HG02623 (cell line): ENCODE data around the gene PASK.
"Not testable (repeated sequence)": the region's sequence is repeated elsewhere in the genome, so short reads cannot be mapped to it uniquely, and the experiment has no call there.

Experiments used
- ATAC-seq: cut with Tn5 transposase; IDR thresholded peaks from one replicate; pipeline ENCODE4 v1.9.1; 2021; ENCODE audit warnings: moderate library complexity; ENCODE audit not compliant: unreplicated experiment

The PASK gene

DNA sequence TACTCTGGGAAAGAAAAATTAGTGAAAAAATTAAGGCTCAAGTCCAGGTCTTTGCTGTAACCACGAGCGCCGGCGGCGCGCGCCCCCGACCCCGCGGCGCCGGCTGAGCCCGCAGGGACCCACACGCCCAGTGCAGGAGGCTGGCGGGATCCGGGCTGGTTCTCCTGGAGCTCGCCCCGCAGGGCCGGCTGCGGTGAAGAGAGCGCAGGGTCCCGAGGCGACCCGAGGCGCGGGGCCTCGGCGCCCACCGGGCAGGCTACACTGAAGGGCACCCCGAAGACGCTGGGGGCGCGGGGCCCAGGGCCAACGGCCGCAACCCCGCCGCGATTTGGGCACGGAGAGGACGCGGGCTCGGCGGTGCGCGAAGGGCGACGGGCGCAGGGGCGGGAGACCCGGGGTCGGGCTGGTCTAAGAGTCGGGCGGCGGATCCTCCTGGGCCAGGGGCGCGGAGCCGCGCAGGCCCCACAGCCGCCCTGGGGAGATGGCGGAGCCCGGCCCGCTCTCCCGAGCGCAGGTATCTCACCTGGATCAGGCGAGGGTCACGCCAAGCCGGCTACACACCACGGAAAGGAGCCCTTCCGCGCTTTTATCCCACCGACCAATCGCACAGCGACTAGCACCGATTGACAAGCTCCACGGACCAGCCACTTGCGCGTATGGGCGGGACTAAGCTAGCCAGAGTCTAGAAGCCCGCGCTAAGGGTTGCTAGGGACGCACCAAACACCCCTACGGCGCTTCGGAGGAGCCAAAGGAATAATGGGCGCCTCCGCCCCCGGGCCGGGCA, at the start of gene PASK:
PASK (minus strand) TSS at position 582 of the 784 bp plus-strand sequence. CDS start 6,440 bp downstream, outside the sequence.
- ATAC-seq: peak; percentile 62

DNA sequence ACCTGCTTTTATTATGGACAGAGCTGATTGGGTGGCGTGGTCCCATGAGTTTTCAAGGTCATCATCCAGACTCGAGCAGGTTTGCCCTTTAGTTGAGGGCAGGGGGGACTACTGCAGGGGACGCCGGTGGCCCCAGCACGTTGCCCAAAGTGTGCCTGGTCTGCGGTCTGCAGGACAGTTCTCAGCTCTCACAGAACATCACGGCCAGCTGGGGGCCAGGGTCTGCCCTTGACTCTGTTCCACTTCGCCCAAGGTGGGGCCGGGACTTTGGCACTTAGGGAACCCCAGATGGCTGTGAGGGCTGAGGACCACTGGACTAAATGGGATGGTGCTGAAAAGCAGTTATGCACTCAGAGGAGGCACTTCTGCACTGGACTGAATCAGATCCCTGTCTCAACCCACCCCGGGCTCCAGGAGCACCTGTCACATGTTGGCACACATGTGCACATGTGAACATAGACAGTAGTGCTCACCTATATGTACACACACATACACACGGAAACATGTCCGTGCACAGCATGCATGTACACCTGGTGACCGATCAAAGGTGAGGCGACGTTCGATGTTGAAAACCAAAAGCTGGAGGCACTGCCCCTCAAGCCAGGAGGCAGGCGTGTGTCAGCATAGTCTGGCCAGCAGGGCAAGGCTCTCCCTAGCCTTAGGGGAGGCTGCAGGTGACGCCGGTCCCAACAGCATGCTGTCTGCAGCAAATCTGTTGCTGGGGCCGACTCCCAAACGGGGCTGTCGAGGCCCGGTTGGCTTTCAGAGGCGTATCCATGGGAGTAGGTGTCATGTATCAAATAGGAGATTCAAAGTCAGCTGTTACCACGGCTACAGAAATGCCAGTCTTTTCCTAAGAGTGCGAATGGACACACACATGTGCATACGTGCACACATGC, 49.4 kb upstream of the PASK start:
- no peak for ATAC-seq

DNA sequence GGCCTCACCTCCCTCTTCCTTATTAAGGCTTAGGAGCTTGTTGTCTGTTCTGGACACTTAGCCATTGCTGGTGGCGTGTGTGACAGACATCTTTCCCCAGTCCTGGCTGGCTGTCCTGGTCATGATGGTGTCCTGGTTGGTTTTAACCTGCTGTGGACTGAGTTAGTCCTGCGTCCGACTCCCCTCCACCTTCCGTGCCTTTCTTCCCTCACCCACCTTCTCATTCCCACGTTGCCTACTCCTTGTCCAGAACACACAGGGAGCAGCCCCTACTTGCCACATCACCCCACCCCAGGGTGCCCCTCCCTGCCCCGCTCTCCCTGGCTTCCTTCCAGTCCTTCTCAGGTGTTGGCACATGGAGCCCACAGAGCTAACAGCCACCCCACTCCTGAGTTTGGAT, 48.7 kb upstream of the PASK start:
- no peak for ATAC-seq

DNA sequence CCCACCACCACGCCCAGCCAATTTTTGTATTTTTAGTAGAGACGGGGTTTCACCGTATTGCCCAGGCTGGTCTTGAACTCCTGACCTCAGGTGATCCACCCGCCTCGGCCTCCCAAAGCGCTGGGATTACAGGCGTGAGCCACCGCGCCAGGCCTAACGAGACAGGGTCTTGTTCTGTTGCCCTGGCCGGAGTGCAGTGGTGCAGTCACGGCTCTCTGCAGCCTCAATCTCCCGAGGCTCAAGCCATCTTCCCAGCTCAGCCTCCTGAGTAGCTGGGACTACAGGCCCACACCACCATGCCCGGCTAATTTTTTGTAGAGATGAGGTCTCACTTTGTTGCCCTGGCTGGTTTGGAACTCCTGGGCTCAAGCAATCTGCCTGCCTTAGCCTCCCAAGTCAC, 48.0 kb upstream of the PASK start:
- not testable (repeated sequence) for ATAC-seq

DNA sequence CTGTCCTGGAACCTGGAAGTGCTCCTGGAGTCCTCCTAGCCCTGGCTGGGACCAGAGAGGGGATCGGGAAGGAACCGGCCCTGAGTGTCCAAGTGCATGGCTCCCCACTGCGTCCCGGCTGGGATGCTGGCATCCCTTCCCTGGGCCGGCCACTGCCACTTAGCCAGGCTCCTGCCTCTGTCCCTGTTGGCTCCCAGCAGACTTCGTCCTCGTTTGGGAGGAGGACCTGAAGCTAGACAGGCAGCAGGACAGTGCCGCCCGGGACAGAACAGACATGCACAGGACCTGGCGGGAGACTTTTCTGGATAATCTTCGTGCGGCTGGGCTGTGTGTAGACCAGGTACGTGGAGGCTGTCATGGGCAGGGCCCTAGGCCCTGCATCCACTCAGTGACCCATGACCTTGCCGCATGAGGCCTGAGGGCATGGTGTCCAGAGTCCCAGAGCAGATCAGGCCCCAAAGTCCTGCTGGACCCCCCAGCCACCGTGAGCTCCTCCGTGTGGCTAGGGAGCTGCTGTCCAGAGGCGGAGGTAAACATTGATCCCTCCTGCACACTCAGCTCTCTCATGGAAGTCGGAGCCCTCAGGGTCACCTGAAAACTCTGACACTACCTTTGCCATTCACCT, 46.3 kb upstream of the PASK start:
- ATAC-seq: no peak

DNA sequence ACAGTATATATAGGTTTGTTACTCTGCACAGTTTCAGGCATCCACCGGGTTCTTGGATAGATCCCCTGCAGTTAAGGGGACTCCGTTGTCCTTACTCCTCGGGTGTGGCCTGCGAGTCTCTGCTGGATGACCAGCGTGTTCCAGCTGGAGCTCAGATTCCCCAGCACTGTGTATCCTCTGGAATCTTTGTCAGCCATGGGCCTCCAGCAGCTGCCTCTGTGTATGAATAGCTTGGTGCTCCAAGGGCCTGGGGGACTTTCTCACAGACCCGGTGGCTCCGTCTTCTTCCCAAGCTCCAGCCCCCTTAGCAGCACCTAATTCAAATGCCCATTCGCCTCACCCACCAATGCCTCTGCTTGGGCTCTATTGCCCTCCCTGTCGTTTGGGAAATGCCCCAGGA, 45.5 kb upstream of the PASK start:
- no peak for ATAC-seq

DNA sequence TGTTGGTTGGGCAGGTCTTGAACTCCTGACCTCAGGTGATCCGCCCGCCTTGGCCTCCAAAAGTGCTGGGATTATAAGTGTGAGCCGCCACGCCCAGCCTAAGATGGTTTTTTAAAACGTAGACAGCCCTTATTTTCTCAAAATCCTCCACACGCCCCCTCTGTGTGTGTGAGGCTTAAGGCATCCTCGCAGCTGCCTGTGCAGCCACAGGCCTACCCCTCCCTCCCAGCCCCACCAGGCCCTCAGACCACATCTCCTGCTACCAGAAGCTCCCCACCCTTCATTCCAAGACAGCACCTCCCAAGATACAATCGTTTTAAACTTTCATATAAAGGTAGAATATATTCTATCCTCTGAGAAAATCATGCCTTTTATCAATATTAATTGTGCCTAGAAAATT, 44.0 kb upstream of the PASK start:
- no peak for ATAC-seq

DNA sequence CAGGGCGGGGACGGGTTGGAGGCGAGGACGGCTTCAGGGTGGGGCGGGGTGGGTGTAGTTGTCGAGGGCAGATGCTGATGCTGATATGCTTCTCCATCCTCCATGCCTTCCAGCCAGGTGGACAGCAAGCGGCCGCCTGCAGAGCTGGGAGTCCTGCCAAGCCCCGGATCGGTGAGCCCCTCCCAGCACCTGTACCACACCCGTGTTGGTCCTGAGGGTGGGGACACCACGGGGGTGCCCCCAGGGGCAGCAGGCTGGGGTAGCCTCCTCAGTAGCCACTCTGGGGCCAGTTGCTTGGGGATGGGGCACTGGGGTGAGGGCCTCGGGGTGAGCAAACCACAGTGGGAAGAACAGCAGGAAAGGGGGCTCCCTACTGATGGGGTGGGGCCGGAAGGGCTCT, 41.8 kb upstream of the PASK start:
- no peak for ATAC-seq

DNA sequence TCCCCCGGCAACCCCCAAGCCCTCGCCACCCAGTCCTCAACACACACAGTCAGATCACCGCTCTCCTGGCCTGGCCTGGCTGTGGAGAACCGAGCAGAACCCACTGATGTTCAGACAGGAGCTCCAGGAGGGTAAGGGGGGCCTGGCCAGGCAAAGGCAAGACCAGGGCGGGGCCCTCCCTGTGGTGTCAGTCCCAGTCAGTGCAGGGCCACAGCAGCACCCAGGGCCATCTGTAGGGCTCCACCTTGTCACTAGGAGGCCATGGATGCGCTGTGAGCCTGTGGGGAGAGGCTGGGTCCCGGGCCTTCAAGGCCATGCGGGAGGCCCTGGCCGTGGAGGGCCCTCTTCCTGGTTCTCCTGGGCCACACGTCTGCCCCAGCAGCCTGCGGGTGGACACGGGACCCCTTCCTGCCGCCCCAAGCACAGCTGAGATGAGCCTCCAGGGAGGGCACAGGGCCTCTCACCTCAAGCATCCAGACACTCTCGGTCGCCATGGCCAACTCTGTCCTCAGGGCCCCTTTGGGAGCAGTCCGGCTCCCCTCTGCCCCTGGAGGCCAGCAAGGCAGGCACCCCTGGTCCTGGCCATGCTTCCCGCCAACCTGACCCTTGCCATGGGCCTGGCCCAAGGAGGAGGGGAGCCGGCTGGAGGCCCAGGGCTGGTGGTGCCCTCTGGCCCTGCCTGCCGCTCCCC, 41.2 kb upstream of the PASK start:
- no peak for ATAC-seq

DNA sequence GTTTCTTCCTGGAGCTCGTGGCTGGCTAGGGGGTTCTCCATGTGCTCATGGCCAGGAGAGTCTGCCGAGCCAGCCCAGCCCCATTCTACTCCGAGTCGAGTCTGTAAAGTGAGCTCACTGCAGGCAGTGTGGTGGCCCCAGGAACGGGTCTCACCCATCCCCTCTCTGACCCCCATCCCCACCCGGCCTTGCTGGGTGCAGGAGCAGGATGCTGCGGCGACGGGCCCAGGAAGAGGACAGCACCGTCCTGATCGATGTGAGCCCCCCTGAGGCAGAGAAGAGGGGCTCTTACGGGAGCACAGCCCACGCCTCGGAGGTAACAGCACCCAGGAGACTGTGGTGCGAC, 40.6 kb upstream of the PASK start:
- no peak for ATAC-seq

DNA sequence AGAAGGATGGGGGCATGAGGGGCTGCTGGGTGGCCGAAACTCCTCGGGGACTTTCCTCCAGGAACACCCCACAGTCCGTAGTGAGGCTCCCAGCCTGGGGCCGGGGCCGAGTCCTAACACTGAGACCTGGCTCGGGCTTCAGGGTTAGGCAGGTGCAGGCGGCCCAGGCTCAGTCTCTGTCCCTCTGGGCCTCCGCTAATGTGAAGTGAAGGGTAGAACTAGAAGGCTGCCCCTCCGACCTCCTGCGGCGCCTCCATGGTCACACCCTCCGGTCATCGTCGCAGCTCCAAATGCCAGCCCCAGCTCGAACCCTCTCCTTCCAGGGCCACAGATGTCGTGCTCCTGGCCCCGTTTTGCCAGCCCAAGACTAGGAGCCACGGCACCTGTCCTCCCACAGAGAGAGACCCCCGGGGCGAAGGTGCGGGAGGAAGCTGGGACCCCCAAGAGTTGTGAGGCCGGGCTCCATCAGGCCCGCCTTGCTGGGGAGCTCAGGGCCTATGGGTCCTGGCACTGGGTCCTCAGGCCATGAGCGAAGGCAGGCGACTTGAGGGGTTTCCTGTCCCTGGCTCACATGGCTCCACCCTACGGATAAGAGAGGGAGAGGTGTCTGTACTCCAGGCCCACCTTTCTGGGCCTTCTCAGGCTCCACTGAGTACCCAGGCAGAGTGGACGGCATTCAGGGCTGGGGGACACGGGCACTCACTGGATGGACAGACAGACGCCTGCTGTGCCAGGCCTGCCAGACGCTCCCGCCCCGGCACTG, 40.0 kb upstream of the PASK start:
- no peak for ATAC-seq

DNA sequence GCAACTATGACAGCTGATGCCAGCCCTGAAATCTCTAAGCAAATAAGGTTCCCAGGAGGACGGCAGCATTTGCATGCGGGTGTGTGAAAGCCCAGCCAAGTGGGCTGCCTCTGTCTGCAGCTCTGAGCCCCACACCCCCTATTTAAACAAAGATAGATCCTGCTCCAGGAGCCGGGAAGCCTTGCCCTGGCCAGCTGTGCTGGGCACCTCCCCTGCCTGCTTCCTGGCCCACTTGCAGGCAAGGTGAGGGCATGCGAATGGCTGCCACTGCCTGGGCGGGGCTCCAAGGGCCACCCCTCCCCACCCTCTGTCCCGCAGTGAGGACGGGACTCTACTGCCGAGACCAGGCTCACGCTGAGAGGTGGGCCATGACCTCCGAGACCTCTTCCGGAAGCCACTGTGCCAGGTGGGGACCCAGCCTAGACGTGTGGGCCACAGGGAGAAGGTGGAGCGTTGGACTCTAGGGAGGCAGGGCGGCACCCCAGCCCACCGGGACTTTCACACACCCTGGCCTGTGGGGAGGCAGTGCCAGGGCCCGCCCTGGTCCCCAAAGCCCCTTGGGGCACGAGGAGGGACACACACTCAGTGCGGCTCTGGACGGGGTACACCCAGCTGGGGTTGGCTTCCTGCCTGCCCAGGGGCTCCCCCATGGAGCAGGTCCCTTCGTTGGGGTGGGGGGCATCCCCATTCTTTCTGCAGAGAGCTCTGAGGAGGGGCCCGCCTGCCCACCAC, 39.3 kb upstream of the PASK start, which contains the start of gene ANO7:
ANO7 (plus strand) TSS at position 317 of the 732 bp plus-strand sequence. CDS start 1,387 bp downstream, outside the sequence.
- ATAC-seq: no peak

DNA sequence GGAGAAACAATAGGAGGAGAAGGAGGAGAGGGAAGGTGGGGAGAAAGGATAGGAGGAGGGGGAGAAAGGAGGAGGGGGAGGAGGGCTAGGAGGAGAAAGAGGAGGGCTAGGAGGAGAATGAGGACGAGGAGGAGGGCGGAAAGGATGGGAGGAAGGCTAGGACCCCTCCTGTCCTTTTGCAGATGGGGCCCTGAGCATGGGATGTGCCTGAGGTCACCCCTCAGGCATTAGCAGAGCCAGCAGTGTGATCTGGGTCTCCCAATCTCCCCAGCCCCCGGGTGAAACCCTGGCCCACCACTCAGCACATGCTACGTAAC, 38.6 kb upstream of the PASK start:
- no peak for ATAC-seq

DNA sequence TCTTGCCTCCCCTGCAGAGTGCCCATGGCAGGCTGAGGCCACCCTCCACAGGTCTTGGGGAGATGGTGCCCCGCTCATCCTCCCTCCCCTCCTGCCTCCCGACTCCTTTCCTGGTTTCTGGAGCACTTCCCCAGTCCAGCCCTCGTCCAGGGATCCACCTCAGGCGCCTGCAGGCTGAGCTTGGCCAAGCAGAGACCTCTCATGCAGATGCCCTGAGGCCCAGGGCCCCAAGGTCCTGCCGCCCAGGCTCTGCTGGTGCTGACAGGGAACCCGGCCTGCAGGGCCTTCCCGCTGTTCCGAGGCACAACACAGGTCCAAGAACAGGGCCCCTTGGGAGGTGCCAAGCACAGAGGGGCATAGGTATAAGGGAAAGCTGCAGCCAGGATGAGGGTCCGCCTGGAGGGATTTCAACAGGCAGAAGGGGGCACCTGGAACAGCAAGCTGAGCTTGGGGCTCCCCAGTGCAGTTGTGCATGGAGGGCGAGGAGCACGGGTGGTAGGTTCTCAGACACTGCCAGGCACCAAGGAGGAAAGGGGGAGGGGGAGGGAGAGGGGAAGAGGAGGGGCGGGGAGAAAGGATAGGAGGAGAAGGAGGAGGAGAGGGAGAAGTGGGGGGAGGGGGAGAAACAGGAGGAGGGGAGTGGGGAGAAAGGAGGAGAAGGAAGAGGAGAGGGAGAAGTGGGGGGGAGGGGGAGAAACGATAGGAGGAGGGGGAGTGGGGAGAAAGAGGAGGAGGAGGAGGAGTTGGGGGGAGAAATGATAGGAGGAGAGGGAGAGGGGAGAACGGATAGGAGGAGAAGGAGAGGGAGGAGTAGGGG, 38.0 kb upstream of the PASK start:
- no peak for ATAC-seq

DNA sequence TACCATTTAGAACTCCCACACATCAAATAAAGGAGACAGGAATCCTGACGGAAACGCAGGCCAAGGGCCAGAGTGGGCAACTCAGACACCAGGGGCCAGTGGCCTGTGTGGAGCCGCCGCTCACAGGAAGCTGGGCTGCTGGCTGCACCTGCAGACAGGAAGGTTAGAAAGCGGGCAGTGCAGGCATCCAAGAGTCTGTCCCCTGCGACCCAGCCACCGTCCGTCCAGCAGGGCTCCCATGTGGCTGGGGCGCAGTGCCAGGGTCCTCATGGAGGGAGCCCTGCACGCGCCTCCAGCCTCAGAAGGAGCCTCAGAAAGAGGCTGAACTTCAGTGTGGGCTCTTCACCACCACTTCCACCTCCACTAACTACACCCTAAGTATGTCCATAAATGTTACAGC, 36.7 kb upstream of the PASK start:
- no peak for ATAC-seq

DNA sequence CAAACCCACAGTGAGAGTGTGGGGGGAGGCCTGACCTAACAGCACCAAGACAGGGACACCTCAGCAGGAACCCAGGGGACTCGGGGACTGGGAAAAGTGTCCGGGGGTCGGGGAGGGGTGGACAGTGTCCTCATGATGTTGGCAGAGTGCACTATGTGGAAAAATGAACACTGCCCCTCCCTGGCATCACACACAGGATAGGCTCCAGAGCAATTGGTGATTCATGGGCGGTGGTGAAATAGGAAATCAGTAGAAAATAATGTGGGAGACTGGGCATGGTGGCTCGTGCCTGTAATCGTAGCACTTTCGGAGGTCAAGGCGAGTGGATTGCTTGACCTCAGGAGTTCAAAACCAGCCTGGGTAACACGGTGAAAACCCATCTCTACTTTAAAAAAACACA, 35.6 kb upstream of the PASK start:
- no peak for ATAC-seq

DNA sequence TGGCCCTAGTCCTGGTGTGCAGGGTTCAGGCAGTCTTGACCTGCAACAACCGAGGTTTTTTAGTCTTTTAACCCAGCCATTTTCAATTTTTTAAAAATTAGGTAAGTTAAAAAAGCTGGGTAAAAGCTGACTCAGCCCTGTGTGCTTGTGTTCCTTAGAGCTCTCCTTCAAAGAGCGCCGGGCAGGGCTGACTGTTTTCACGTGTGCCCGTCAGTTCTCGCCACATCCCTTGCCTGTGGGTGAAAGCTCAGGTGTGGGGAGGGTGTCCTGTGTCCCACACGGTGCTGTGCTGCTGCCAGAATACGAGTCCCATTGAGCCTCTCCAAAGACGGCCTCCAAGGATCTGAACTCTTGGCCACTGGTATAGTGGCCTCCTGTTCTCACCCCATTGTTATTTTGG, 33.9 kb upstream of the PASK start:
- no peak for ATAC-seq

DNA sequence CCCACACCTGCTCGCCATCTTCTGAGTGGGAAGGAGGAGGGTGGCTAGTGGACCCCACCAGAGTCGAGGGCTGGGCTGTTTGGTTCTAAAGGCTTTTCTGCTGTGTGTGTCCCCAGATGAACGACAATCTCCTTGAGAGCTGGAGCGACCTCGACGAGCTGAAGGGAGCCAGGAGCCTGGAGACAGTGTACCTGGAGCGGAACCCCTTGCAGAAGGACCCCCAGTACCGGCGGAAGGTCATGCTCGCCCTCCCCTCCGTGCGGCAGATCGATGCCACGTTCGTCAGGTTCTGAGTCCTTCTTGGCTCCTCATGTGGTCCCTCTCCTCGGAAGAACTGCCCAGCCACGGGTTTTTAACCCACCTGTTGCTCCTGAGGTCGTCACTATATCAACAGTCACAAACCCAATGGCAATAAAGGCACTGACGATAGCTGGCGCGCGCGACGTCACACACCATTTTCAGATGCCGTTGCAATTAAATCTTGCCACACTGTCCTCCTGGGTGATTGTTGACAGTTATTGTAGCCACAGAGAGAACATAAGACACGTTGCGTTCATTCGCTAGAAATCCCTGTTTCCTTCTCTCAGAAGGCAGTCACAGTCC, 33.4 kb upstream of the PASK start:
- no peak for ATAC-seq

DNA sequence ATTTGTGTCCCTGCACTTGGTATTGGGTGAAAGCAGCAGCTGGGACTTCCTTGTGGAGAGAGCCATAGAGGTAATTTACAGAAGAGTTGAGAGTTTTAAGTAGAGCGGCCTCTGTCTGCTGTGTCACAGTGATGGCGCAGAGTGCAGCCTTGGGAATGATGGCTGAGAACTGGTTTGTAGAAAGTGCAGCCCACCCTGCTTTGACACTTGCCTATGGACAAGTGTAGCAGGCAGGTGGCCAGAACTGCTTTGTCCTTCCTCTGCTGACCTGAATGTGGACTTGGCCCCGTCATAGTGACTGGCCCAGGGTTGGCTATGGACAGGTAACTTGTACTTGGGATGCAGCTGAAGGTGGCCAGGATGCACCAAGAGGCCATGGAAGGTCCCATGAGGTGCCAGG, 32.9 kb upstream of the PASK start:
- ATAC-seq: no peak
